SK-N-SH (cell line): ENCODE results near the gene ARFGAP1.

ENCODE experiments used
- CHD2 ChIP-seq: fragments of 150-350 bp; IDR thresholded peaks from 2 replicates; pipeline ENCODE4 v1.6.1; 2018; ENCODE audit warnings: low read length; ENCODE audit not compliant: partially characterized antibody
- CTCF ChIP-seq: fragments of 200-600 bp; sonication (generic); IDR thresholded peaks from 2 replicates; pipeline ENCODE4 v1.6.1; 2017; ENCODE audit warnings: antibody characterized with exemption, mild to moderate bottlenecking, moderate library complexity
- EZH2phosphoT487 ChIP-seq: fragments of 200-600 bp; sonication (generic); IDR thresholded peaks from 2 replicates; pipeline ENCODE4 v1.6.1; 2017; ENCODE audit warnings: low read depth, mixed run types, mild to moderate bottlenecking, antibody characterized with exemption, moderate library complexity, borderline replicate concordance
- FOXM1 ChIP-seq: IDR thresholded peaks from 2 replicates; pipeline ENCODE4 v1.4.0; 2012; ENCODE audit warnings: low read depth, mild to moderate bottlenecking
- POLR2AphosphoS5 ChIP-seq: IDR thresholded peaks from 2 replicates; pipeline ENCODE4 v1.6.1; 2012; ENCODE audit warnings: low read depth, low read length
- RAD21 ChIP-seq: IDR thresholded peaks from 2 replicates; pipeline ENCODE4 v1.6.1; 2012; ENCODE audit warnings: mild to moderate bottlenecking, low read length
- RXRA ChIP-seq: IDR thresholded peaks from 2 replicates; pipeline ENCODE4 v1.4.0; 2012; ENCODE audit warnings: low read depth, mild to moderate bottlenecking, borderline replicate concordance
- SIN3A ChIP-seq: IDR thresholded peaks from 2 replicates; pipeline ENCODE4 v1.6.1; 2012; ENCODE audit warnings: low read depth, mild to moderate bottlenecking, low read length, moderate library complexity, borderline replicate concordance

GRCh38 chr20:63295422-63295821, 22.8 kb downstream of the ARFGAP1 start:
- TF ChIP-seq RXRA: no peak
- peak; percentile 27 for TF ChIP-seq CTCF
- TF ChIP-seq POLR2AphosphoS5: no peak
- TF ChIP-seq RAD21: no peak
- no peak for TF ChIP-seq FOXM1
- no peak for TF ChIP-seq SIN3A
- no peak for TF ChIP-seq EZH2phosphoT487
- no peak for TF ChIP-seq CHD2
